ENCODE results near the gene DRC3. TPM values are rescaled to one million over a fixed set of nuclear protein-coding genes. Genes with fewer than 3 reads are reported as not detected.

Gene DRC3
- total RNA-seq, 1 donor from 2014 or later = 0.74 TPM

GRCh38 chr17:18008496-18009268, 36.0 kb downstream of the DRC3 start:
- Histone ChIP-seq H3K4me3 (no peak overlapping the region), H3K36me3 (no peaks in the 10 kb centered on the region), H3K27ac (no peak overlapping the region), H3K9me3 (no peaks in the 10 kb centered on the region), H3K4me1 (no peaks in the 10 kb centered on the region), H3K27me3 (no peaks in the 10 kb centered on the region)
- no peak for DNase-seq (ENCODE audit: extremely low spot score in 2 of 2)
- TF ChIP-seq POLR2A (IDR thresholded peaks at IDR 0.05) (no peak), CTCF (IDR thresholded peaks at IDR 0.05) (no peak), POLR2AphosphoS5 (IDR thresholded peaks at IDR 0.05; ENCODE audit: insufficient read depth in 1 of 2, low read depth in 1 of 2) (no peak)
- intact Hi-C loops (cut with DNase I) = no loop called here

- TF ChIP-seq POLR2A (IDR thresholded peaks at IDR 0.05) (no peak), CTCF (IDR thresholded peaks at IDR 0.05) (no peak), POLR2AphosphoS5 (IDR thresholded peaks at IDR 0.05; ENCODE audit: insufficient read depth in 1 of 2, low read depth in 1 of 2) (no peak)
- H3K4me1 ChIP-seq = no peaks in the 10 kb centered on the region
- no peak overlapping the region for H3K4me3 ChIP-seq
- intact Hi-C loops (cut with DNase I) = no loop called here
- no peaks in the 10 kb centered on the region for H3K27me3 ChIP-seq
- no peaks in the 10 kb centered on the region for H3K36me3 ChIP-seq
- H3K9me3 ChIP-seq = no peaks in the 10 kb centered on the region
- no peak overlapping the region for H3K27ac ChIP-seq
- DNase-seq (ENCODE audit: extremely low spot score in 2 of 2) = no peak
These were observed 37.2 kb downstream of the DRC3 start for GRCh38 chr17:18009609-18010420.

GRCh38 chr17:18011286-18011685, 38.6 kb downstream of the DRC3 start:
- no peak overlapping the region for H3K27ac ChIP-seq
- no peak overlapping the region for H3K4me3 ChIP-seq
- H3K9me3 ChIP-seq = no peaks in the 10 kb centered on the region
- H3K36me3 ChIP-seq = peaks cover 0 to 10% of the 10 kb centered on the region in 2 donors
- intact Hi-C loops (cut with DNase I) = no loop called here
- TF ChIP-seq POLR2A (IDR thresholded peaks at IDR 0.05) (no peak), POLR2AphosphoS5 (IDR thresholded peaks at IDR 0.05; ENCODE audit: insufficient read depth in 1 of 2, low read depth in 1 of 2) (no peak), CTCF (IDR thresholded peaks at IDR 0.05) (no peak)
- no peaks in the 10 kb centered on the region for H3K4me1 ChIP-seq
- no peak for DNase-seq (ENCODE audit: extremely low spot score in 2 of 2)
- H3K27me3 ChIP-seq = no peaks in the 10 kb centered on the region

- Histone ChIP-seq H3K36me3 (peaks cover 0 to 10% of the 10 kb centered on the region in 2 donors), H3K4me3 (no peak overlapping the region)
- no peak for DNase-seq (ENCODE audit: extremely low spot score in 2 of 2)
These were observed 41.3 kb downstream of the DRC3 start for GRCh38 chr17:18014006-18014405.

More at GRCh38 chr17:18014006-18014405, 41.3 kb downstream of the DRC3 start:
- Histone ChIP-seq H3K4me1 (no peaks in the 10 kb centered on the region), H3K27me3 (no peaks in the 10 kb centered on the region), H3K9me3 (no peaks in the 10 kb centered on the region), H3K27ac (no peak overlapping the region)
- TF ChIP-seq POLR2AphosphoS5 (IDR thresholded peaks at IDR 0.05; ENCODE audit: insufficient read depth in 1 of 2, low read depth in 1 of 2) (no peak), POLR2A (IDR thresholded peaks at IDR 0.05) (no peak), CTCF (IDR thresholded peaks at IDR 0.05) (no peak)
- intact Hi-C loops (cut with DNase I) = no loop called here

All from vagina (tissue), 2 donors.